Measurements from ENCODE around the gene ACAT2.
"Not testable (repeated sequence)": the region's sequence is repeated elsewhere in the genome, so short reads cannot be mapped to it uniquely, and the experiment has no call there.

ACAT2 gene

GRCh38 chr6:159761873-159762680, at the start of gene ACAT2:
Gene ACAT2, plus strand, starts transcription at chr6:159762045. Its CDS starts 43 bp downstream, at chr6:159762088.
- H3K36me3 Mint-ChIP-seq (ENCODE audit: low read depth) = peaks cover 56% of the 10 kb centered on the region
- no peaks in the 10 kb centered on the region for H3K9me3 Mint-ChIP-seq
- peaks cover 39% of the 10 kb centered on the region for H3K4me1 Mint-ChIP-seq

DNA sequence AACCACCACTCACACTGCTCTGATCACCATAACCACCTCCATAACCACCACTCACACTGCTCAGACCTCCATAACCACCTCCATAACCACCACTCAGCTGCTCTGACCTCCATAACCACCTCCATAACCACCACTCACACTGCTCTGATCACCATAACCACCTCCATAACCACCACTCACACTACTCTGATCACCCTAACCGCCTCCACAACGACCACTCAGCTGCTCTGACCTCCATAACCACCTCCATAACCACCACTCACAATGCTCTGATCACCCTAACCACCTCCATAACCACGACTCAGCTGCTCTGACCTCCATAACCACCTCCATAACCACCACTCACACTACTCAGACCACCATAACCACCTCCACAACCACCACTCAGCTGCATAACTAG, 49.5 kb upstream of the ACAT2 start:
- H3K27me3 Mint-ChIP-seq (ENCODE audit: low read depth, poor library complexity); H3K4me3 Mint-ChIP-seq; H3K27ac Mint-ChIP-seq; H3K4me1 Mint-ChIP-seq; DNase-seq: not testable (repeated sequence)
- peaks cover 11% of the 10 kb centered on the region for H3K36me3 Mint-ChIP-seq (ENCODE audit: low read depth)
- peaks cover 21% of the 10 kb centered on the region for H3K9me3 Mint-ChIP-seq

More at GRCh38 chr6:159761873-159762680, at the start of gene ACAT2:
- TF ChIP-seq, protein P1, sequence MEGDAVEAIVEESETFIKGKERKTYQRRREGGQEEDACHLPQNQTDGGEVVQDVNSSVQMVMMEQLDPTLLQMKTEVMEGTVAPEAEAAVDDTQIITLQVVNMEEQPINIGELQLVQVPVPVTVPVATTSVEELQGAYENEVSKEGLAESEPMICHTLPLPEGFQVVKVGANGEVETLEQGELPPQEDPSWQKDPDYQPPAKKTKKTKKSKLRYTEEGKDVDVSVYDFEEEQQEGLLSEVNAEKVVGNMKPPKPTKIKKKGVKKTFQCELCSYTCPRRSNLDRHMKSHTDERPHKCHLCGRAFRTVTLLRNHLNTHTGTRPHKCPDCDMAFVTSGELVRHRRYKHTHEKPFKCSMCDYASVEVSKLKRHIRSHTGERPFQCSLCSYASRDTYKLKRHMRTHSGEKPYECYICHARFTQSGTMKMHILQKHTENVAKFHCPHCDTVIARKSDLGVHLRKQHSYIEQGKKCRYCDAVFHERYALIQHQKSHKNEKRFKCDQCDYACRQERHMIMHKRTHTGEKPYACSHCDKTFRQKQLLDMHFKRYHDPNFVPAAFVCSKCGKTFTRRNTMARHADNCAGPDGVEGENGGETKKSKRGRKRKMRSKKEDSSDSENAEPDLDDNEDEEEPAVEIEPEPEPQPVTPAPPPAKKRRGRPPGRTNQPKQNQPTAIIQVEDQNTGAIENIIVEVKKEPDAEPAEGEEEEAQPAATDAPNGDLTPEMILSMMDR (IDR thresholded peaks at IDR 0.05) = no peak
- DNase-seq = peak; percentile 92
- Mint-ChIP-seq H3K4me3 (peak within 1 kb of the TSS; percentile 90), H3K27ac (peak within 1 kb of the TSS; percentile 99), H3K27me3 (ENCODE audit: low read depth, poor library complexity) (peaks cover 4% of the 10 kb centered on the region)

- peaks cover 12% of the 10 kb centered on the region for H3K9me3 Mint-ChIP-seq
- TF ChIP-seq, protein P1 (IDR thresholded peaks at IDR 0.05) = no peak
- no peak overlapping the region for H3K27ac Mint-ChIP-seq
Observed at GRCh38 chr6:159713984-159714383, 47.9 kb upstream of the ACAT2 start.

GRCh38 chr6:159714404-159714803, 47.4 kb upstream of the ACAT2 start:
- H3K4me1 Mint-ChIP-seq = no peaks in the 10 kb centered on the region
- H3K27me3 Mint-ChIP-seq (ENCODE audit: low read depth, poor library complexity) = no peaks in the 10 kb centered on the region
- peaks cover 11% of the 10 kb centered on the region for H3K36me3 Mint-ChIP-seq (ENCODE audit: low read depth)
- DNase-seq = no peak
- H3K9me3 Mint-ChIP-seq = peaks cover 7% of the 10 kb centered on the region
- no peak overlapping the region for H3K4me3 Mint-ChIP-seq
- no peak overlapping the region for H3K27ac Mint-ChIP-seq
- TF ChIP-seq, protein P1 (IDR thresholded peaks at IDR 0.05) = no peak

More at GRCh38 chr6:159713984-159714383, 47.9 kb upstream of the ACAT2 start:
- H3K36me3 Mint-ChIP-seq (ENCODE audit: low read depth) = peaks cover 11% of the 10 kb centered on the region
- no peak overlapping the region for H3K4me3 Mint-ChIP-seq
- no peak for DNase-seq
- H3K27me3 Mint-ChIP-seq (ENCODE audit: low read depth, poor library complexity) = no peaks in the 10 kb centered on the region
- H3K4me1 Mint-ChIP-seq = no peaks in the 10 kb centered on the region

DNA sequence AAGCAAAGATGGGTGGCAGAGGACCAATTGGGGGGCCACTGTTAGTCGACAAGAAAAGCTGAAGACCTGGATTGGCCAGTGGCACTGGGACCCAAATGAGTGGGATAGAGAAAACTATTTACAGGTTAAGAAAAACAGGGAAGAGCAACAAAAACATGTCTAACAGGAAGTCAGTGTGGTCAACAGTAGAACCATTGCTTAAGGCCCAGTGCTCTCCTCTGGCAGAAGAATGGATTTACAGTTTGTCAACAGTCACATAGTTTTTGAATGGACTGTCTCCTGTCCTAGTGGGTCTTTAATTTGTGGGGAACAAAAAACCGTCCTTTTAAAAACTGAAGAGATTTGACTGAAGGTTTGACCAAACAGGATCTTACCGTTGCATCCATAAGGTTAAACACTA, 46.7 kb upstream of the ACAT2 start:
- no peaks in the 10 kb centered on the region for H3K9me3 Mint-ChIP-seq
- H3K4me3 Mint-ChIP-seq = no peak overlapping the region
- DNase-seq = no peak
- H3K27ac Mint-ChIP-seq = peak overlapping the region; percentile 23
- no peaks in the 10 kb centered on the region for H3K27me3 Mint-ChIP-seq (ENCODE audit: low read depth, poor library complexity)
- TF ChIP-seq, protein P1 (IDR thresholded peaks at IDR 0.05) = no peak
- no peaks in the 10 kb centered on the region for H3K4me1 Mint-ChIP-seq
- H3K36me3 Mint-ChIP-seq (ENCODE audit: low read depth) = peaks cover 11% of the 10 kb centered on the region

DNA sequence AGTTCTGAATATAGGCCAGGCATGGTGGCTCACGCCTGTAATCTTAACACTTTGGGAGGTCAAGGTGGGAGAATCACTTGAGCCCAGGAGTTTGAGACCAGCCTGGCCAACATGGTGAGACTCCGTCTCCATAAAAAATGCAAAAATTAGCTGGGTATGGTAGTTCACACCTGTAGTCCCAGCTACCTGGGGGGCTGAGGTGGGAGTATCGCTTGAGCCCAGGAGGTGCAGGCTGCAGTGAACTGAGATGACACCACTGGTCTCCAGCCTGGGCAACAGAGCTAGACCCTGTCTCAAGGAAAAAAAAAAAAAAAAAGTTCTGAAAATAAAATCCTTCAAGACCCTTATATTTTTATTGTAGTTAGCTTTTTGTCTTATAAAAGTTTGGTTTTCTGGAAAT, 46.2 kb upstream of the ACAT2 start:
- no peaks in the 10 kb centered on the region for H3K9me3 Mint-ChIP-seq
- H3K36me3 Mint-ChIP-seq (ENCODE audit: low read depth) = peaks cover 11% of the 10 kb centered on the region
- no peak overlapping the region for H3K27ac Mint-ChIP-seq
- no peaks in the 10 kb centered on the region for H3K27me3 Mint-ChIP-seq (ENCODE audit: low read depth, poor library complexity)
- no peak overlapping the region for H3K4me3 Mint-ChIP-seq
- no peaks in the 10 kb centered on the region for H3K4me1 Mint-ChIP-seq
- TF ChIP-seq, protein P1 (IDR thresholded peaks at IDR 0.05) = no peak
- DNase-seq = no peak

Data from nephron progenitor cell (in vitro differentiated cells).